ENCODE results near the gene REEP2.
"Not testable (repeated sequence)": the region's sequence is repeated elsewhere in the genome, so short reads cannot be mapped to it uniquely, and the experiment has no call there.

Gene REEP2

GRCh38 chr5:138438724-138439476 is at the start of gene REEP2:
TSS of gene REEP2 (plus strand) at chr5:138439057. CDS start at chr5:138439209, 152 bp downstream.
- DNase-seq: peak; percentile 67

- DNase-seq: no peak
Measured at GRCh38 chr5:138389332-138389731, 49.5 kb upstream of the REEP2 start.

- not testable (repeated sequence) for DNase-seq
Measured at GRCh38 chr5:138389911-138390310, 48.9 kb upstream of the REEP2 start.

- no peak for DNase-seq
Measured at GRCh38 chr5:138391859-138392386, 46.9 kb upstream of the REEP2 start.

- DNase-seq: no peak
Measured at GRCh38 chr5:138402640-138403039, 36.2 kb upstream of the REEP2 start.

GRCh38 chr5:138408023-138408422 is 30.8 kb upstream of the REEP2 start:
- DNase-seq: no peak

GRCh38 chr5:138410996-138411640 is 27.7 kb upstream of the REEP2 start:
- peak; percentile 6 for DNase-seq

- no peak for DNase-seq
Measured at GRCh38 chr5:138418444-138418843, 20.4 kb upstream of the REEP2 start.

GRCh38 chr5:138425079-138425478 is 13.8 kb upstream of the REEP2 start:
- no peak for DNase-seq

GRCh38 chr5:138435943-138436342 is 2.9 kb upstream of the REEP2 start:
- DNase-seq: no peak

- DNase-seq: no peak
Measured at GRCh38 chr5:138438003-138438723, 694 bp upstream of the REEP2 start.

GRCh38 chr5:138439477-138440158 is 761 bp downstream of the REEP2 start:
- no peak for DNase-seq

- DNase-seq: no peak
Measured at GRCh38 chr5:138440159-138441073, 1.6 kb downstream of the REEP2 start.

- DNase-seq: no peak
Measured at GRCh38 chr5:138441221-138441620, 2.4 kb downstream of the REEP2 start.

GRCh38 chr5:138444078-138444773 is 5.4 kb downstream of the REEP2 start:
- DNase-seq: no peak

GRCh38 chr5:138444774-138445546 is 6.1 kb downstream of the REEP2 start:
- DNase-seq: no peak

- no peak for DNase-seq
Measured at GRCh38 chr5:138445547-138446271, 6.9 kb downstream of the REEP2 start.

- DNase-seq: no peak
Measured at GRCh38 chr5:138448070-138448469, 9.2 kb downstream of the REEP2 start.

Data from COR-L47 (cell line).